Activated naive CD8-positive, alpha-beta T cell treated with anti-CD3 and anti-CD28 coated beads, Interleukin-2, amount 10 ng/mL, durations not matched to agents 7 days and 5 days (primary cell): ENCODE results near the gene CFAP119. TPM values are rescaled to one million over a fixed set of nuclear protein-coding genes. Genes with fewer than 3 reads are reported as not detected.

Experiments
- ATAC-seq: fragments of 150-1000 bp; cut with Tn5 transposase; one replicate; pipeline ENCODE4 v1.10.0; 2021; ENCODE audit warnings: low read depth, moderate library complexity
- POLR2A ChIA-PET: fragments of 350-600 bp; sonication (Branson Sonifier 250); formaldehyde crosslinking; loops from one replicate; lab custom pipeline; 2021; ENCODE audit warnings: antibody characterized with exemption; lab: Charles Lee
- DNase-seq: peaks from one replicate; pipeline ENCODE4 v3.0.0; 2021
- H3K27ac Mint-ChIP-seq: one replicate; pipeline ENCODE4 v1.8.0; 2022; ENCODE audit warnings: mild to moderate bottlenecking, mixed read lengths
- H3K27me3 Mint-ChIP-seq: one replicate; pipeline ENCODE4 v1.8.0; 2022; ENCODE audit warnings: mild to moderate bottlenecking, moderate library complexity, mixed read lengths
- H3K36me3 Mint-ChIP-seq: one replicate; pipeline ENCODE4 v1.8.0; 2021; ENCODE audit warnings: mild to moderate bottlenecking, mixed read lengths
- H3K4me1 Mint-ChIP-seq: one replicate; pipeline ENCODE4 v1.8.0; 2021; ENCODE audit warnings: mixed read lengths
- H3K4me3 Mint-ChIP-seq: one replicate; pipeline ENCODE4 v1.8.0; 2022; ENCODE audit warnings: mild to moderate bottlenecking, moderate library complexity, mixed read lengths
- H3K9me3 Mint-ChIP-seq: one replicate; pipeline ENCODE4 v1.8.0; 2021; ENCODE audit warnings: mixed read lengths
- total RNA-seq, 2 experiments: library from RNA; stranded (reverse); gene quantifications; one replicate each; pipeline ENCODE4 v1.2.3, GENCODE V29; 2021

Gene CFAP119
- total RNA-seq, 2 experiments from 2014 or later = 4.4 TPM

DNA sequence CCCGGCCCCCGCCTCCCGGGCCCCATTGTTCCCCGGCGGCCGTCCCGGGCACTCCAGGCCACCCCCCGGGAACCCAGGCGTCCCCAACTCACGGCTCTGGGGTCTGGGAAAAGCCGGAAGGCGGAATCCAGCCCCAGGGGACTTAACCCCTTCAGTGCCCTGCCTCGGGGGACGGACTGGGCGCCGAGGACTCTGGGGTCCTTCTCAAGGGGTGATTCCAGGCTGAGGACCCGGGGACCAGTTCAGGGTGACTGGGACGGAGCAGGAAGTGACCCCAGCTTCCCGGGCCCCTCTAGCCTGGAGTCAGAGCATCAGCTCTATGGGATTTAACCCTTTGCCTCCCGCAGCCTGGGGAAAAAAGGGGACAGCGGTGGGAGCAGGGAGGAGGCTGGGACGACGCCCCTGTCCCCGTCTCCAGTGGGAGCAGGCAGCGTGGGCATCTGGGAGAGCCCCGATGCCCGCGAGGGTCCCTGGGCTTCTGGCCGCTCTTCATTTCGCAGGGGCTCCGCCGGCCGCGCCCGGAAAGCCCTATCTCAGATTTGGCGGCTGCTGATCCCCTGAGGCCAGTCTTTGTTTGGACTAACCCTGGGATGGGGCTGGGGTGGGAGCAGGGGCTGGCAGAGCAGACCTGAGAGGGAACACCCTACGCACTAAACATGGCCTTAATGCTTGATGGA is 25.2 kb upstream of the CFAP119 start, which contains the start of gene ZNF629:
Gene ZNF629 (minus strand): TSS at position 270 of the 677 bp plus-strand sequence. CDS start 2,723 bp downstream, outside the sequence.
- DNase-seq = no peak
- peak within 1 kb of the TSS; percentile 20 for H3K27ac Mint-ChIP-seq
- peaks cover 8% of the 10 kb centered on the region for H3K4me1 Mint-ChIP-seq
- peak within 1 kb of the TSS; percentile 84 for H3K4me3 Mint-ChIP-seq
- ATAC-seq = peak; percentile 40
- POLR2A ChIA-PET = interaction anchor here (1.2 kb wide), 1 partner anchor 18 kb away, joined by 5 read pairs; no protein-coding TSS in a partner anchor
- H3K27me3 Mint-ChIP-seq = peaks cover 17% of the 10 kb centered on the region
- H3K9me3 Mint-ChIP-seq = no peaks in the 10 kb centered on the region
- no peaks in the 10 kb centered on the region for H3K36me3 Mint-ChIP-seq

DNA sequence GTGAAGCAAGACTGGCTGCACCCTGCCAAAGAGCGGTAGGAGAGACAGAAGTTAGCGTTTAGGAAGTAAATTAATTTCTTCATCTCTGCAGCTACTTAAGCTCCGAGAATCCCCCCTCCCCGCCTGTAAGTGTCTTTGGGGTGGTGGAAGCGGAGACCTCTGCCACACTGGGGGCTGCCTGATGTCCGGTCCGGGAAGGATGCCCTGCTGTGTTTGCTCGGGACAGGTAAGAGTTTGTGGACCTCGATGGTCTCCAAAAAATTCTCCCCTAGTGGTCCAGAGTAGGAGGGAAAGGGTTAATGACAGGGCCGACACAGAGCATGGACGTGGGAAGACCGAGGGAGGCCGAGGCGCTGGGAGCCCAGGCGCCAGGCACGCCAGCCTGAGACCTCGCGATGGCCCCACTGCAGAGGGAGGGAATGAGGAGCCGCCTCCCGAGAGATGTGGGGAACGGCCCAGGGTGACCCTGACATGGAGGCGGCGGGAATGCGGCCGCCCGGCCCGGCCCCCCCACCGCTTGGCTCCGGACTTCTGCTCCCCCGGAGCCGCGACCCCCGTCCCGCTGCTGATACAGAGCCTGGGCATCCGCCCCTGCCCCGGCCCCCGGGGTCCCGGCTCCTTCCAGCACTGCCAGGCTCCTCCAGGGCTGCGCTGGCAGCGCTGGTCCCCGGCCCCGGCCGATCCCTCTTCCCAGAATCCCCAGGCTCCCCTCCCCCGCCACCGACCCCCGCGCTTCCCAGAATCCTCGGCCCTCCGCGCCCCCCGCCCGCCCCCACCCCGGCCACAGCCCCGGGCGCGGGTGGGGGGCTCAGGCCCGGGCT is 24.5 kb upstream of the CFAP119 start:
- POLR2A ChIA-PET = no interaction called here
- peaks cover 8% of the 10 kb centered on the region for H3K4me1 Mint-ChIP-seq
- peak overlapping the region; percentile 66 for H3K4me3 Mint-ChIP-seq
- no peaks in the 10 kb centered on the region for H3K36me3 Mint-ChIP-seq
- H3K9me3 Mint-ChIP-seq = no peaks in the 10 kb centered on the region
- H3K27me3 Mint-ChIP-seq = peaks cover 17% of the 10 kb centered on the region
- peak; percentile 62 for ATAC-seq
- no peak overlapping the region for H3K27ac Mint-ChIP-seq
- DNase-seq = no peak

DNA sequence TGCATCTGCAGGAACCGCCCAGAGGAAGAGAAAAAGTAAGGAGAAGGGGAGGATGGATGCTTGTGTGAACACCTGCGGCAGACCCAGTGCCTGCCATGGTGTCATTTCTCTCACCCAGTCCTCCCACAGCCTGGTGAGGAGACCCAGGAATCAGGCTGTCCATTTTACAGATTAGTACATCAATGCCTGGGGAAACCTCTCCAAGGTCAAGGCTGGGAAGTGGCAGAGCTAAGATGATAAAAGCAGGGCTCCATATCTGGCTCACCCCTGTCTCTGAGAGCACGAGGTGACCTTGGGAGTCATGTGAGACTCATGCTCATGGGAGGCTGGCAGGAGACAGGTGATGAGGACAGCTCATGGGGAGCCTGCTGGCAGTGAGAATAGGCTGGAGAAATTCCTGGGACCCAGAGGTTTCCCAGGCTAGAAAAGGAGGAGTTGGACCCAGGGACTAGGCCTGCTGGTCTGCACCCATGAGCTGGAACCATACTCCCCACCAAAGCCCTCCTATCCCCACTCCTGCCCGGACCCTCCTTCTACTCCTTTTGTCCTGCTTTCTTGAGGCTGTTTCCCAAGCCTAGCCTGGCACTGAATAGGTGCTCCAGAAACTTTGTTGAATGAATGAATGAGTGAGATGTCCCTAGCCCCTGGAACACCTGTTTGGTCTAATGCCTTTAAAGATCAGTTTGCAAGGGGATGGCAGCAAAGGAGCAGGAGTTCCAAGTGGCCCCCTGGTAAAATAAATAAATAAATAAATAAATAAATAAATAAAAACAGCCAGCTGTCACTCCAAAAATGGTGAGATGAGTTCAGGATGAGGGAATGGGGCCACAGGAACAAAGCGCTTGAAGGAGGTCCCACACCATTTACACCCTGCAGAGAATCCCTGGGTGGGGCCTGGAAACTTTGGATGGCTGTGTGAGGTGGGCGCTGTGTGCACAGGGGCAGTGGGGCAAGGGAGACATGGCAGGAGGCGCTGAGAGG is 23.6 kb upstream of the CFAP119 start:
- Mint-ChIP-seq H3K4me3 (peak overlapping the region; percentile 66), H3K9me3 (no peaks in the 10 kb centered on the region), H3K27me3 (peaks cover 17% of the 10 kb centered on the region), H3K4me1 (peaks cover 8% of the 10 kb centered on the region), H3K36me3 (no peaks in the 10 kb centered on the region), H3K27ac (no peak overlapping the region)
- DNase-seq (no peak), ATAC-seq (no peak)
- POLR2A ChIA-PET = interaction anchor here (0.5 kb wide), 1 partner anchor 102 kb away, joined by 3 read pairs; no protein-coding TSS in a partner anchor

DNA sequence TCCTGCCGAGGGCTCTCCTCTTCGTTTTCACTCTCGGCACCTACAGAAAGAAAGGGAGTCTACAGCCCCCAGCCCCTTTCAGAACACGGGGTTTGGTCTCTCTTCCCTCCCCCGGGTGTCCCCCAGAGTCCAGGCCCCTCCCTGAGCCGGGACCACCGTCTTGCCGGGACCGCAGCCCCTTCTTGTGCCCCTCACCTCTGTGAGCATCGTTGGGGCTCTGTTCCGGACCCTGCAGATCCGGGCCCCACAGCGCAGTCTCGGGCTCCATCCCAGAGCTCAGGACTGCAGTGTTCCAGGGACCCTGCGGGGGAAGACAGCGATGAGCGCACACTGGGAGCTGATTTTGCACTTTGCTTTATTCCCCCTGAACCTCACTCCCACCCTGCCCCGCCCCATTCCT is 22.4 kb upstream of the CFAP119 start:
- POLR2A ChIA-PET = no interaction called here

DNA sequence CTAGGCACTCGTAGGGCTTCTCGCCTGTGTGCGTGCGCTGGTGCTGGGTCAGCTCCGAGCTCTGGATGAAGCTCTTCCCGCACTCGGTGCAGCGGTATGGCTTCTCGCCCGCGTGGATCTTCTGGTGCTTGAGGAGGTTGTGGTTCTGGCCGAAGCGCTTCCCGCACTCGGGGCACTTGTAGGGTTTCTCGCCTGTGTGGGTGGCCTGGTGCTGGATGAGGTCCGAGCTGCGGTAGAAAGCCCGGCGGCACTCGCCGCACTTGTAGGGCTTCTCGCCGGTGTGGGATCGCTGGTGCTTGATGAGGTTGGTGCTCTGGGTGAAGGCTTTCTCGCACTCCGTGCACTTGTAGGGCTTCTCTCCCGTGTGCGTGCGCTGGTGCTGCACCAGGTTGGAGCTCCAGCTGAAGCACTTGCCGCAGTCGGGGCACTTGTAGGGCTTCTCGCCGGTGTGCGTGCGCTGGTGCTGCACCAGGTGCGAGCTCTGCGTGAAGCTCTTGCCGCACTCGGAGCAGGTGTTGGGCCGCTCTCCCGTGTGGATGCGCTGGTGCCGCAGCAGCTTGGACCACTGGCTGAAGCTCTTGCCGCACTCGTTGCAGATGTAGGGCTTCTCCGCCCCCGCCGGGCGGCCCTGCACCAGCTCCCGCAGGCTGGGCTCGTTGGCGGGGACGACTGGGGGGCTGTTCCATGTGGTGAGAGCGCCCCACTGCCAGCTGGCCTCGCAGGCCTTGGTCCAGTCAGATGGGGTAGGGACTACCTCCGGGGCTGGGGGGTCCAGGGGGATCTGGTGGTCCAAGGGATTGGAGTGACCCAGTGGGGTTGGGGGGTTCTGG is 21.6 kb upstream of the CFAP119 start:
- H3K27me3 Mint-ChIP-seq = peaks cover 12% of the 10 kb centered on the region
- DNase-seq (no peak), ATAC-seq (no peak)
- H3K27ac Mint-ChIP-seq = no peak overlapping the region
- H3K4me3 Mint-ChIP-seq = no peak overlapping the region
- POLR2A ChIA-PET = no interaction called here
- no peaks in the 10 kb centered on the region for H3K36me3 Mint-ChIP-seq
- peaks cover 8% of the 10 kb centered on the region for H3K4me1 Mint-ChIP-seq
- no peaks in the 10 kb centered on the region for H3K9me3 Mint-ChIP-seq

More for the DNA sequence above, 22.4 kb upstream of the CFAP119 start:
- DNase-seq = no peak
- H3K4me3 Mint-ChIP-seq = no peak overlapping the region
- no peak for ATAC-seq
- no peaks in the 10 kb centered on the region for H3K36me3 Mint-ChIP-seq
- peaks cover 17% of the 10 kb centered on the region for H3K27me3 Mint-ChIP-seq
- no peaks in the 10 kb centered on the region for H3K9me3 Mint-ChIP-seq
- peaks cover 8% of the 10 kb centered on the region for H3K4me1 Mint-ChIP-seq
- no peak overlapping the region for H3K27ac Mint-ChIP-seq

DNA sequence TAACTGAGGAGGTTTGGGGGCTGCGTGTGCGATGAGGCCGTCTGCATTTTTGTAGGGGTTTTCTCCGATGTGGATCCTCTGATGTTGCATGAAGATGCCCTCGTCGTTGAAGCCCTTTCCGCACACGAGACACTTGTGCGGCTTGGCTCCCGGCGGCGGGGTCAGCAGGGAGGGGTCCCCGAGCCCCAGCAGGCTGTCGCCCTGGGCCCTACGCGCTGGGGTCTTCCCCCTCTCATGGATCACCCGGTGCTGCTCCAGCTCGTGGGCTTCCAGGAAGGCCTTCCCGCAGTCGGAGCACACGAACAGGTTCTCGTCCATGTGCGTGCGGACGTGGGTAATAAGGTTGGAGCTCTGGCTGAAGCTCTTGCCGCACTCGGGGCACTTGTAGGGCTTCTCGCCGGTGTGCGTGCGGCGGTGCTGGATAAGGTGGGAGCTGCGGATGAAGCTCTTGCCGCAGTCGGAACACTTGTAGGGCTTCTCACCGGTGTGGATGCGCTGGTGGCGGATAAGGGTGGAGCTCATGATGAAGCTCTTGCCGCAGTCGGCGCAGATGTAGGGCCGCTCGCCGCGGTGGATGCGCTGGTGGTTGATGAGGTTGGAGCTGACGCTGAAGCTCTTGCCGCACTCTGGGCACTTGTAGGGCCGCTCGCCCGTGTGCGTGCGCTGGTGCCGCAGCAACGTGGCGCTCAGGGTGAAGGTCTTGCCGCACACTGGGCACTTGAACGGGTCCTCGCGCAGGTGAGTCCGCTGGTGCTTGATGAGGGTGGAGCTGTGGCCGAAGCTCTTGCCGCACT is 20.8 kb upstream of the CFAP119 start:
- Mint-ChIP-seq H3K9me3 (no peaks in the 10 kb centered on the region), H3K27ac (no peak overlapping the region)
- POLR2A ChIA-PET = no interaction called here

DNA sequence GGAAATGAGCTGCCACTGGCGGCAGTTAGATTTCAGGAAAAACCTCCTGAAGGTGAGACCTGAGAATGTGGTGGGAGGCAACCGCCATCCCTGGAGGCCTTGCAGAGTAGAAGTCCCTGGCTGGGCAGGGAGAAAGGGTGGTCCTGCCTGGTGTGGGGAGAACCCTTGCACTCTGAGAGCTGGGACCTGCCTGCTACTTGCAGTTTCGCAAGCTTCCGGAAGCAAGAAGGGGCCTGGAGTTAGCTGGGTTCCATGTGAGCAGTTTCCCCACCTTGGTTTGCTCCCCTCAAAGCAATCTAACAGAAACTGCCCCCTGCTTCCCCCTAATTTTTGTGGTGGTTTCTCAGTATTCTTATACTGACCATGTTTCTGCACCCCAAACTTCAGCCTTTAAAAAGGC is 18.7 kb upstream of the CFAP119 start:
- no peaks in the 10 kb centered on the region for H3K36me3 Mint-ChIP-seq
- no peaks in the 10 kb centered on the region for H3K9me3 Mint-ChIP-seq
- H3K27me3 Mint-ChIP-seq = no peaks in the 10 kb centered on the region
- POLR2A ChIA-PET = no interaction called here
- no peak overlapping the region for H3K4me3 Mint-ChIP-seq
- DNase-seq (no peak), ATAC-seq (no peak)
- H3K27ac Mint-ChIP-seq = no peak overlapping the region
- H3K4me1 Mint-ChIP-seq = peaks cover 7% of the 10 kb centered on the region

More for the DNA sequence above, 20.8 kb upstream of the CFAP119 start:
- ATAC-seq (no peak), DNase-seq (no peak)
- Mint-ChIP-seq H3K4me3 (no peak overlapping the region), H3K27me3 (peaks cover 7% of the 10 kb centered on the region), H3K36me3 (no peaks in the 10 kb centered on the region), H3K4me1 (peaks cover 5% of the 10 kb centered on the region)

DNA sequence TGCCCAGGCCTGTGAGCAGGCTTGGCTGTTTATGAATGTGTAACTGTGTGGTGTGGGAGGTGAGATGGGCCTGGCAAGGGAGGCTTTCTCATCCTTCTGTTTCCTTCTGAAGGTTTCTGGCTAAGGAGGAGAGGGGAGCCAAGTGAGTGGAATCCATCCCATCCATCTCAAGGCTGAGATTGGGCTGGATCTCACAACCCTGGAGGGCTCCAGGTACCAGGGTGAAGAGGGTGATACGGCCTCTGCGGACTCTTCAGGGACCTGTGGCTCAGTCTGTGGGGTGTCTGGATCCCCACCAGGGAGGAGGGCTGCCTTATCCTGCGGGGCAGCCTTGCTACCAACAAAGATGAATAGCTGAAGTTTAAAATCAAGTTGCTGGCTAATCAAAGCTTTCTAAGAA is 18.2 kb upstream of the CFAP119 start:
- peaks cover 8% of the 10 kb centered on the region for H3K4me1 Mint-ChIP-seq
- no peak overlapping the region for H3K4me3 Mint-ChIP-seq
- H3K27me3 Mint-ChIP-seq = no peaks in the 10 kb centered on the region
- DNase-seq (no peak), ATAC-seq (no peak)
- no peaks in the 10 kb centered on the region for H3K36me3 Mint-ChIP-seq
- H3K27ac Mint-ChIP-seq = no peak overlapping the region
- no peaks in the 10 kb centered on the region for H3K9me3 Mint-ChIP-seq
- POLR2A ChIA-PET = no interaction called here

DNA sequence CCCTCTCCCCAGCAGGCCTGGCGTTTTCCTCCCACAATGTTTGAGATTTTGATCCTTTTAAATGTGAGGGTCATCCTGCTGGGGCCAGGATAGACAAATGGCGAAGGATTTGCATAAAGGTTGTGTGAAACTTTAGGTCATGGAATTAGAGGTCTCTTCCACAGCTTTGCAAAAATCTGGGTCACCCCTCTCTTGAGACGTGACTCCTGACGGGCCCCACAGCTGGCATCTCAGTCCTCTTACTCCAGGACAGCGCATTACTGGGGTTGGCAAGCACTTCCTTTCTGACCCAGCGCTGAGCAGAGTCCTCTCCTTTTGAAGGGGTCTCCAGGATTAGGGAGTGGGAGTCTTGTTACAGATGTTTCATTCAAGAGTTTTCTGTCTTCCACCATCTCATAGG is 17.7 kb upstream of the CFAP119 start:
- Mint-ChIP-seq H3K9me3 (no peaks in the 10 kb centered on the region), H3K4me1 (peaks cover 12% of the 10 kb centered on the region), H3K27me3 (no peaks in the 10 kb centered on the region), H3K36me3 (no peaks in the 10 kb centered on the region), H3K27ac (no peak overlapping the region), H3K4me3 (no peak overlapping the region)
- ATAC-seq (no peak), DNase-seq (no peak)
- POLR2A ChIA-PET = no interaction called here

DNA sequence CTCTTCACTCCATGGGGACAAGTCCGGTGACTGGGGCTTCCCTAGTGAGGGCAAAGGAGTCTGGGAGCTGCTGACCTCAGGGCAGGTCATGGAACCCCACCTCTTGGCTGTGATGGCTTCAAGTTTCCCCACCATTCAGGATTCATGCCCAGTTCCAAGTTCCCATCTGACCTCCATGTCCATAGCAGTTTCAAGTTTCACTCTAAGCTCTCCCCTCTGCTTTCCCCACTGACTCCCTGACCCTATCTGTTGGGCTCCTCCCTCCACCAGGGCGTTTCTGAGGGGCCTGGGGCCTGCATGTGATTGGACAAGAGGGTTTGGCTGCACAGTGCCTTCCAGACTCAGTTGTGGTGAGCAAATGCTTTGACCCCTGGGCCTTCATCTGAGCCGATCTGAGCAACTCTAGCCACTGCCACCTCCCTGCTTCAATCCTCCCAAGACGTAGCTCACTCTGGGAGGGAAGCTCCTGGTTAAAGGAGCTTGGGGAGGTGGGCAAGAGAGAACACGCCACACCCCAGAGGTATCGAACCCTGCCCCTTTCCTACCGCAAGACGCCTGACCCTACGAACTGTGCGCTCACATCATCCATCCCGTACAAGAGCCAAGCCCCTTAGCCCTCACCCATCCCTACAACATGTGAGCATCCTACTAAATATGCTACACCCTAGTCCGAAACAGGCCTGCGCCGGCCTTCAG is 16.8 kb upstream of the CFAP119 start:
- POLR2A ChIA-PET = interaction anchor here (0.9 kb wide), 1 partner anchor 9 kb away, joined by 4 read pairs; no protein-coding TSS in a partner anchor
- no peak overlapping the region for H3K4me3 Mint-ChIP-seq
- peak overlapping the region; percentile 55 for H3K27ac Mint-ChIP-seq
- H3K27me3 Mint-ChIP-seq = no peaks in the 10 kb centered on the region
- ATAC-seq (no peak), DNase-seq (no peak)
- no peaks in the 10 kb centered on the region for H3K36me3 Mint-ChIP-seq
- H3K9me3 Mint-ChIP-seq = no peaks in the 10 kb centered on the region
- peaks cover 17% of the 10 kb centered on the region for H3K4me1 Mint-ChIP-seq

DNA sequence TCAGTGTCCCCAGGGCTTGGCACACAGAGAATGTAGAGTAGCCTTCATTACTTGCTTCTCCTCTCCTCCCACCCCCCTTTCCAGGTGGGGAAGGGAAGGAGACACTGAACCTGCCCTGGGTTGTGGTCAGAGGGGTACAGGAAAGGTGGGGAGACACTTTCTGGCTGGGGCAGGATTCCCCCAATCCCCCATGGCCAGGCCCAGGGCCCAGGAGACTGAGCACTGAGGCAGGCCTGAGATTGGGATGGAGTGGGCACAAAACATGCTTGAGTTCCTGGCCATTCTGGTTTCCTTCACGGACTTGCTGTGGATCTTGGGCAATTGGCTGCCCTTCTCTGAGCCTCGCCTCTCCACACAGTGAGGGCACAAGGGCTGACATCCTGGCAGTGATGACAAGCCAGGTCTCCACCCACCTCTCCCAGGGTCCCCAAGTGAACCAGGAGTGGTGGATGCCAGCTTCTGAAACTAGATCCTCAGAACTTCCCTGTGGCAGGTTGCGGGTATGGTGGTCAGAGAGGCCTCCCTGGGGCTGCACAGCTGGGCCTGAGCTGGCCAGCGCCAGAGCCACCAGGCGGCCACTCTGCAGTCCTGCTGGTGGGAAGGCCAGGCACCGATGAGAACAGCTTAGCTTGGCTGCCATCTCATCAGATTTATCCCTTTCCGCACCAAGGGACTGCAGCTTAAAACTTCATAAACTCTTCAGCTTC is 15.9 kb upstream of the CFAP119 start:
- Mint-ChIP-seq H3K4me1 (peaks cover 18% of the 10 kb centered on the region), H3K4me3 (peak overlapping the region; percentile 94), H3K36me3 (peaks cover 2% of the 10 kb centered on the region), H3K27ac (no peak overlapping the region), H3K27me3 (no peaks in the 10 kb centered on the region), H3K9me3 (no peaks in the 10 kb centered on the region)
- ATAC-seq (no peak), DNase-seq (no peak)
- POLR2A ChIA-PET = interaction anchor here (0.9 kb wide), 1 partner anchor 8 kb away, joined by 4 read pairs; no protein-coding TSS in a partner anchor
